Stimulated activated naive CD8-positive, alpha-beta T cell treated with anti-CD3 and anti-CD28 coated beads, Interleukin-15, Interleukin-2, amounts not matched to agents 100 U/mL and 50 U/mL, for 24 hours (primary cell): ENCODE measurements around the gene ITFG1.
"Not testable (repeated sequence)": the region's sequence is repeated elsewhere in the genome, so short reads cannot be mapped to it uniquely, and the experiment has no call there.

Experiments used
- ATAC-seq: fragments of 150-1000 bp; cut with Tn5 transposase; one replicate; pipeline ENCODE4 v1.10.0; 2021
- DNase-seq: peaks from one replicate; pipeline ENCODE4 v3.0.0; 2021

Gene ITFG1

DNA sequence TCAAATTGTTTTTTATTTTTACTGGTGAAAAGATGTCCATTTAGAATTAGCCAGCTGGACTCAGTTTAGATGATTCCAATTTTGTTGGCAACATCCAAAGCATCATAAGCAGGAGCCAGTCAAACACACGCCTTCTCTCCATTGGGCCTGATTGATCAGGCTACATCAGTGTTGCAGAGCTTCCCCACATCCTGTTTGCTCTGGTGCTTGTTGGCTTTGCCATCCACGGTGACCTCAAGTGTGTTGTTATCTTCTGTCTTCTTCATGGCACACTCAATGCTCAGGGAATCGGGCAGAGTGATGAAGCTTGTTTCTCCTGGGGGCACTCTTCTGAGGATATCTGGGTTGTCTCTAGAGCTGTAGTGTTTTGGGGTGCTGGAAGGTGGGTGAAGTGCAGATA is 310.8 kb downstream of the ITFG1 start:
- ATAC-seq (no peak), DNase-seq (no peak)

DNA sequence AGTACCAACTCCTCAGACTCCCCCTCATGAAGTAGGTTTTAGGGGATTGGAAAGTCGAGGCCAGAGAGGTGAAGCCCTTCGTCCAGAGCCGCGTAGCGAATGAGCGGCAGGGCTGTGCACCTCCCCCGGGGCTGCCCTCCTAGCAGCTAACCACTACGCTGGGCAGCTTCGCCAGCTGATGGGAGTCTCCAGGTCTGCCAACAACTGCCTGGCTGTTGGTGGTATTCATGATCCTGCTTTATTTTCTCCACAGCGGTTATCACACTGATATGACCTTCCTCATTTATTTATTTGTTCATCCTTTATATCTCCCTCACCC is 316.3 kb downstream of the ITFG1 start:
- DNase-seq (no peak), ATAC-seq (no peak)

DNA sequence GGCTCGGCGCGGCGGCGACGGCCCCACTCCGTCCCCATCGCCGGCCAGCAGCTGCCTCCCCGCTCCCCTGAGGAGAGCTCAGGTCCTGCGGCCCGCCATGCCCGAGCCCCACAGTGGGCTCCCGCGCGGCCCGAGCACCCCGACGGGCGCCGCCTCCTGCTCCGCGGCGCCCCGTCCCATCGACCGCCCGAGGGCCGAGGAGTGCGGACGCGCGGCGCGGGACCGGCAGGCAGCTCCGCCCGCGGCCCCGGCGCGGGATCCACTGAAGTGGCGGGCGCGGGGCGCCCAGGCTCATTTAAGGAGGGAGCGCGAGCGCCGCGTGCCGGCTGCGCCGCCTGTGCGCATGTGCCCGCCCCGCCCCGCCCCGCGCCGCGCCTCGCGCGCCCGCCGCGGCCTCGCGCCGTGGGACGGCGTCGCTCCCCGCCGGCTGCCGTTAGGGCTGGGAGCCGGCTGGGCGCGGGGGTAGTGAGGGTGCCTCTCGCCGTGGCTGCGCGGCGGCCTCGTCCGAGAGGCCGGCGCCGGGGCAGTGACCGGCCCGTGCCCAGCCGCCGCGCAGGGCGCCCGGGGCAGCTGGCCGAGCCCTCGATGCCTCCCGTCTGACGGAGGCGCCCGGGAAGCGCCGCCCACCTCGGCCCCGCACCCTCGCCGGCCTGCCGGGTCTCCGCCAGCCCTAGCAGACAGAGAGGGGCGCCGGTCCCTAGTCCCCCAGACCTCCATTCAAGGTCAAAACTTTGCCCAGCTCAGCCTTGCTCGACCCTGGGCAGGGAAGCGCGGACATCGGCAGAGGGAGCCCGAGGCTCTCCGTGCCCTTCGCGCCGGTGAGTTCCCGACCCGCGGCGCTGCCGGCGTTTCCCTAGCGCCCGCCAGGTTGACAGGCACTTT is 316.9 kb downstream of the ITFG1 start, which contains the start of gene NETO2:
Gene NETO2 (minus strand): TSS at position 269 of the 882 bp plus-strand sequence. CDS start 333 bp downstream, outside the sequence.
- peak; percentile 70 for ATAC-seq

DNA sequence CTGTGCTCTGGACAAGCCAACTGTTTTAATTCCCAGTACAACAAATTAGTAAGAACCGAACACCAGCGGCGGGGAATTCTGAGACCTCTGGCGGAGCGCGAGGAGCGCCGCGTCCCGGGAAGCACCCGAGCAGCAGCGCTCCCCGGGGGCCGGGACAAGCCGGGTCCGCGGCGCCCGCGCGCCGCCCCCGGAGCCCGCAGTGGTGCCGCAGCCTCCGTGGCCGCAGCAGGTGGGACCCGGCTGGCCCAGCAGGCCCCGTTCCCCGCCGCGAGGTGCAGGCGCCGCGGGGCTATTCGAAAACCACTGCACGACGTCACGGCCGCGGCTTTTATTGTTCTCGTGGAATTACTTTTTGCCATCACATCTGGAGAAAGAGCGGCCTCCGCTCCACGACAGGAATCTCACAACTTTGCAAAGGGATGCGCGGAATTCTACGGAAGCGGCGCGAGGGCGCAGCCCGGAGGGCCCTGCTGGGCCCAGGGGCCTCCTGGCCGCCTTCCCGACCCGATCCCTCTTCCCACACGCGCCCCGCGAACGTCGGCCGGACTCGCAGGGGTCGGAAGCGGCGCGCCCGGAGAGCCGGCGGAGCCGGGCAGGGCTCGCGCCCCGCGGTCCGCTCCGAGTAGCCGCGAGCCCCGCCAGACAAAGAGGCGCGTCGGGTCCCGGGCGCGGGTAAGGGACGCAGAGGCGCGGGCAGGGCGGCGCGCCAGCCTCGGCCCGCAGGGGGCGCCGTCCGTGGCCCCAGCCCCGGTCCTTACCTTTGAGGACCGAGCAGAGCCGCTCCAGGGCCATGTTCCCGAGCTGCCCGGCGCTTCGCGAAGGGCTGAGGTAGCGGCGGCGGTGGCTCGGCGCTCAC is 317.8 kb downstream of the ITFG1 start:
- DNase-seq, result peak; percentile 75
- peak; percentile 81 for ATAC-seq

More for the DNA sequence above, 316.9 kb downstream of the ITFG1 start, which contains the start of gene NETO2:
- peak; percentile 68 for DNase-seq

DNA sequence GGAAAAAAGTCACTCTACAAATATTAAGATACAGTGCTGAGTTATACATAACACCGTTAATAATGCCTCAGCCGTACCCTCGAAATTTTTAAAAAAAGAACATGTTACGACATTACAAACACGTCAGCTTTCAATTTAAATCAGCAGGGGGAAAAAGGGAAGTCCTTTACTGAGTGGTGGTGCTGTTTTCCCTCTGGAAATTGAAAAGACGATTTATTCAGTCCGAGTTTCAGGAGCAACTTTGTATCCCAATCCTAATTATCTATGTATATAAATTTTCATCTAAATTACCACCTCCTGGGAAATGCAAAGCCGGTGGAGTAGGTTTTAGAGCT is 318.4 kb downstream of the ITFG1 start:
- no peak for DNase-seq
- no peak for ATAC-seq

DNA sequence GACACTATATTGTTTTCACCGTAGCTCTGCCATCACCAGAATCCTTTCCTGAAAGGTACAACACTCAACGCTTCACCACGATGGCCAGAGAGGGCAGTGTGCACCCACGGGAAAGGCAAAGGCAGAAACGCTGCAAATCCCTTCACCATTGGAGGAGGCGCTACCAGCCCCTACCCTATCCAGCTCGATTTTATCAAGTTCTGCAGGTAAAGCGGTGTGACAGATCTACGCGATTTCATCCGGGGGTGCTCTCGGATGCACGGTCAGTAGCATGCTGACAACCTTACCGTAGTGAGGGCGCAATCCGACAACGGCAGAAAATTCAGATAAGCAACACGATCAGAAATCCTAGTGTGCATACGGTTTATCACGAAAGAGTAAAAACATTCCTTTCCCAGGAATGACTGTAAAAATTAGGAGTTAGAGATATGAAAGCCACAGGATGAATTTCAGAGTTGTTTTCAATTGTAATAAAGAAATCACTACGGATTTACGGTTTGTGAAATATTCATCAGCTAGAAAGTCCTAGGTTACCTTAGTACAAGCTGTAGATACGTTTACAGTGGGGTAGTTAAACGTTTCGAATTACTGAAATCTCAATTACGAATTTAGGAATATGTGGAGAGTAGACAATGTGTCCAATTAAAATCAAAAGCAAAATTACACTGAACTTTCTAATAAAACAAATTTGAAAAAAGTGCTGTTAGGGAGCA is 318.9 kb downstream of the ITFG1 start:
- peak; percentile 74 for ATAC-seq

DNA sequence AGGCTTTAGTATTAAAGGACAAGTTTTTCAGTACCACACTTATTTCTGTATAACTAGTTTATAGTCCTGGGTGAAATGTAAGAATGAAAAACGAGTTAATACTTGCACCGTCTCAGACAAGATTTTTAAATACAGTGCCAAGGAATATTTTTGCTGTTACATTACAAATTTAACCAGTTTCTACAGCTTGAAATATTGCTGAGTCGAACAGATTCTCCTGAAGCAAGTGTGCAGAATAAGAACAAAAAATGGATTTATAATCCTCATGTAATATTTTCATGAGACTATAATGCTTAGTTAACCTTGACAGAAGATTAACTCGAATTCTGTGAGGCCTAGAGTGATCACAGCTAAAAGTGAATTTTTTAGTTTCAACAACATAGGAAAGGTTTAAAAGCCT is 320.2 kb downstream of the ITFG1 start:
- DNase-seq, result no peak
- ATAC-seq, result no peak

More for the DNA sequence above, 318.9 kb downstream of the ITFG1 start:
- peak; percentile 81 for DNase-seq

DNA sequence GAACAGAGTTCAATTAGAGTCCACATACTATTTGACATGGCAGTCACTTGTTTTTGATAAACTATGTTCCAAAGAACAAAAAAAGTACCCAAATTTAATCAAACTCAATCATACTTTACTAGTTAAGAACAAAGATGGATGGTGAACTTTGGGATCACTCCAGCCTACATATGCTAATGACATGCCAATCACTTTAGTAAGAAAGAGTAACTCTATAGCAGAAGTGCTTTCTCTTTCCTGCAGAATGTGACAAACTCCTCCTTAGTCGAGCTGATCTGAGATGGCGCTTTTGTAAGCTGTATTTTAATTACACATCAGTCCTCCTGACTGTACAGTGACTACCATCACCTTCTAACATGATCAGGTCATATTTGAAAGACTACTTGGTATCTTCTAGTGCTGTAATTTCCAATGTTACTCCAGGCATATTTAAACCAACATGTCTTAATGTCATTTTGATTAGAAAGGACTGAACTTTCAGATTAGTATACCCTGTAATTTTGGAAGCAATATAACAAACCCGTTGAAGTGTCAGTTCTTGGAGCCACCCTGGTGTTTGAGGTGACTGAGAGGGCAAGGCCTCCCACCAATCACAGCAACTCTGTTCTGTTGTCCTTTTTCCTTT is 321.2 kb downstream of the ITFG1 start:
- no peak for ATAC-seq
- DNase-seq, result no peak

DNA sequence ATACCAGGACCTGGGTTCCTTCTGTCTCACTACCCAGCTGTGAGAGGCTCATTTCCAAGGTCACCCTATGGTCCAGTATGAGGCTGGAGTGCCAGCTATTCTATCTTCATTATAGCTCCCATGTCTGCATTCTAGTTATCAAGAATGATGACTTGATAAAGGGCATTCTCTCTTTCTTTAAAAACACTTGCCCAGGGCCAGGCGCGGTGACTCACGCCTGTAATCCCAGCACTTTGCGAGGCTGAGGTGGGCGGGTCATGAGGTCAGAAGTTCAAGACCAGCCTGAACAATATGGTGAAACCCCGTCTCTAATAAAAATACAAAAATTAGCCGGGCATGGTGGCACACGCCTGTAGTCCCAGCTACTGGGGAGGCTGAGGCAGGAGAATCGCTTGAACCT is 322.9 kb downstream of the ITFG1 start:
- not testable (repeated sequence) for DNase-seq, ATAC-seq

DNA sequence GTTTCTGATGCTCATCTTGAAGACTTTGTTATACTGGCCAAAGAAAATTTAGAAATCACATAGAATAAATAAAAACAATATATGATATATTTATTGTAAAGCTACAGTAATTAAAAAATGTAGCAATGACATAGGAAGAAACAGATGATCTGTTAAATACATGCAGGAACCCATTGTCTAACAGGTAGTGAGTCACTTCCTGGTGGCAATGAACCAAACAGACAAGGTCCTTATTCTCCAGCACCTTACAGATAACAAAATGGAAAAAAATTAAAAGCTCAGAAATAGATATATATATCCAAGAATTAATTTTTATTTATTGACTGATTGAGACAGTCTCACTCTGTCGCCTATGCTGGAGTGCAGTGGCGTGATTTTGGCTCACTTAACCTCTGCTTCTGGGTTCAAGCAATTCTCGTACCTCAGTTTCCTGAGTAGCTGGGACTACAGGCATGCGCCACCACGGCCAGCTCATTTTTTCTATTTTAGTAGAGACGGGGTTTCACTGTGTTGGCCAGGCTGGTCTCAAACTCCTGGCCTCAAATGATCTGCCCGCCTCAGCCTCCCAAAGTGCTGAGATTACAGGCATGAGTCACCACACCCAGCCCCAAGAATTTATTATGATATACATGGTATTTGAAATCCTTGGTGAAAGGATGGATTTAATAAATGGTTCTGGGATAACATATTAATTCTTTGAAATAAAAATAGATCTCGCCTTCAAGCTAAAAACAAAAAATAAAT is 324.6 kb downstream of the ITFG1 start:
- DNase-seq, result no peak
- ATAC-seq, result no peak

DNA sequence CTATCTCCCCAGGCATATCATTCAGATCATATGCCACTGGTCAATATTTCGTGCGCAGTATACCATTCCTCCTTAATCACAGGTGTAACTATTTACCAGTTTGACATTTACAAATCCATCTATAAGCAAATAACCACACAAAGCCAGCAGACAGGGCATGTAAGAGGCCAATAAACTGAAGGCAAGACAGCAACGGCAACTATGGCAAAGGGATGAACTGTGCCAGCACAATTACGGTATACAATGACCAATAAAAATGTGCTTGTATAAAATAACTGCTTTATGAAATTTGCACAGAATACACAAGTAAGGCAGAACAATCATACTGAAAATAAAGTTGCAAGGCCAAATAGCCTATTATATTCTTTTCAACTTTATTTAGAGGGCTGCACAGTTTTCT is 326.3 kb downstream of the ITFG1 start:
- no peak for ATAC-seq
- no peak for DNase-seq

DNA sequence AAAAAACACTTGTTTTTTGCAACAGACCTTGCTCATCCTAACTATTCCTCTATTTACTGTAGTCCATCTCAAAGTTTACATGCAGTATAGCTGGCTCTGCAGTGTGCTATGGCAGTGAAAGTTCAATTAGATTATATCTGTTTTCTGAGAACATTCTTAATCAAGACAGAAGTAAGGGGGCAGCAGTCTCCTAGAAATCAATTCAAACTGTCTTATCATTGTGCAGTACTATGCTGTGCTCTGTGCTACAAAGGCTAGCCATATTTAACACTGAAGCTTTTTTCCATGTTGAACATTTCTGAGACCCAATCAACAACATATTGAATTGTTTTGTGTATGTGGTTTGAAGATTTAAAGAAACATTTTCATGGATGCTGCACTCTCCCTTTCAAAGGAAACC is 328.6 kb downstream of the ITFG1 start:
- DNase-seq (no peak), ATAC-seq (no peak)

DNA sequence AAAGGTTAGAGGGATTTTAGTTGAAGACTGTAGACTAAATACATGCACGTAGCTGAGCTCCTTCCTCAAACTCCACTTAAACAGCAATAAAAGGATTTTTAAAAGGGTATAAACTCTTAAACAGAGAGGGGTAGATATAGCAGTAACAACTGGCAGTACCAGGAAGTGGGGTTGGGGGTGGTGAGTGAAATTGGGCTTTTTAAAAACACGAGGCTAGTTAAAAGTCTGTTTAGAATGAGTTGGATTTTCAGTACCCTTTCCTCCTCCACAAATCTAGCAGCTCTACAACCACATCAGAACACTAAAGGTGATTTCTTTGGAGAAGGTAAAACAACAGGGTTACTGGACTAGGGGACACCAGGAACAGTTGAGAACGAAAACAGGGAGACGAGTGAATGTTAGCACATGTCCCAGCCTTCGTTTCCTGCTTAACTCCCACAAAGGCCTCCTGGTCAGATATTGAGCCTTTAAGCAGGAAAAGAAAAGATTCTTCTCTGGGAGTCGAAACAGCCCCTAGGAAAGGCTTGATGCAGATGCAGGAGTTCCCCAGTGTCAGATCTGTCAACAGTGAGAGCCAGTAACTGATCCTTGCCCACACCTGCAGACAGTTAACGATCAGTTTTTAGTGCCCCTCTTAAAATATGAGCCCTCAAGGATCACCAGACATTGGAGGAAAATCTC is 331.0 kb downstream of the ITFG1 start:
- ATAC-seq (no peak), DNase-seq (no peak)

DNA sequence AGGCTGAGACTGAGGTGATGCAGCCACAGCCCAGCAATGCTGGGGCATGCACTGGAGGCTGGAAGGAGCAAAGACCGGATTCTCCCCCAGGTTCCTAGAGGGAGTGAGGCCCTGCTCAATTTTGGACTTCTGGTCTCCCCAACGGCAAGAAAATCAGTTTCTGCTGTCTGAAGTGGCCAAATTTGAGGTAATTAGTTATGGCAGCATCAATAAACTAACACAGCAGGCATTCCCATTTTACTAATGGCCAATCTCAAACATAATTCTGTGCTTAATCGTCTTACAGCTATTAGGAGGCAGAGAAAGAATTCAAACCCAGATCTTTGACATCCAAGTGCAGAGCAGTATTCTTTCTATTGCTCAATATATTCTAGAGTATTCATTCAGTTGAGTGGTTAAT is 333.3 kb downstream of the ITFG1 start:
- DNase-seq, result no peak
- ATAC-seq, result no peak

DNA sequence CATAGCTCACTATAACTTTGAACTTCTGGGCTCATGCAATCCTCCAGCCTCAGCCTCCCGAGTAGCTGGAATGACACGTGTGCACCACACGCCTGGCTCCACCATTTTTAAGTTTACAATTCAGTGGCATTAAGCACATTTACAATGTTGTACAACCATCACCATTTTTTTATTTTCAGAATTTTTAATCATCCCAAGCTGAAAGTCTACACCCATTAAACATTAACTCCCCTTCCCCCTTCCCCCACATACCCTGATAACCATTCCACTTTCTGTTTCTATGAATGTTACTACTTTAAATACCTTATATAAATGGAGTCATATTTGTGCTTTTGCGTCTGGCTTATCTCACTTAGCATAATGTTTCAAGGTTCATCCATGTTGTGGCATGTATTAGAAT is 335.1 kb downstream of the ITFG1 start:
- DNase-seq, result no peak
- no peak for ATAC-seq

DNA sequence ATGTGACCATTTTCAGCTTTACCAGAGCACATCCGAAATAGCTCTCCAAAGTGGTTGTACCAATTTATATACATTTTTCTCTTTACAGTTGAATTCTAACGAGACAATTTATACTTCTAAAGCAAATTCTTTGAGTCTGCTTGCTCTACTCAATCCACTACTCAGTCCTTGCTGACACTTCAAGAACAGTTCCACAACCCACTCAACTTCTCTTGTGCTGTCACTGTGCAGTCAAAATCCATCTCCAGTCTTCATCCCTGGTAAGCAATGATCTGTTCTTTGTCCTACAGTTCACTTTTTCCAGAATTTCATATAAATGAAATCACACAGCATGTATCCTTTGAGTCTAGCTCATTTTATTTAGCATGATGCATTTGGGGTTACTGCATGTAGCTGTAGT is 347.7 kb downstream of the ITFG1 start:
- no peak for DNase-seq
- ATAC-seq, result no peak

DNA sequence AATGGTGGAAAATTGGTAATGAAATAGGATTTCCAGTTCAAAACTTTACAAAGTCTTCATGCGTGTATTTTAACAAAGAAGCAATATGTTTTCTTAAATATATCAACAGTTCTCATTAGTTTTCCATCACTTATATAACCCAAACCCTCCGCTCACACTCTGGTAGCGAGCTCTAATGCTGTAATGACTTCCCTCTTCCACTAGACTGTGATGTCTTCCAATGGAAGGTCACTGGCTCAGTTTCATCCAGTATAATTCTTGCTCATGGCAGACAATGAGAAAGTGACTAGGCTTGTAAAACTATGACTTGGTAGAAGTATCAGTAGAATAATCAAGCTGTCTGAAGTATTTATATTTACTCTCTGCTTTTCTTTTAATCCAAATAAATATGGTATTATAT is 349.9 kb downstream of the ITFG1 start:
- DNase-seq (no peak), ATAC-seq (no peak)

DNA sequence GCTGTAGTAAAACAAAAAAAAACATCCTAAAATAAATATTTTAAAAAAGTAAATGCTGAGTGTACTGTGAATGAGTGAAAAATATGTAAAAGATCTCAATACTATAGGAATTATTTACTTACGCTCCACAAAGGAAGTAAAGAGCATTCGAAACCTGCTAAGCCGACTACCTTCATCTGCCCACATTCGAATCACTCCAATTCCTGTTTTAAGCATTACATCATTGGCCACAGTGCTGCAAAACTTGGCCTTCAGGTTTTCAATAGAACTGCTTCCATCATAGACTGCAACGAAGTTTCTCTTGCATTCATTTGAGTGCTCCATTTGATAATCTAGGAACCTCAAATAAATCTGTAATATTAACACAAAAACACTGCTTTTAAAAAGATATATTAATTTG is 351.5 kb downstream of the ITFG1 start:
- ATAC-seq (no peak), DNase-seq (no peak)
